Thyroid gland (tissue), 4 donors: ENCODE data around the gene NCDN.

ENCODE experiments used
- CTCF ChIP-seq, 6 experiments: fragments of 200-600 bp in 3 of 6; fragments of 450-650 bp in 3 of 6; sonication (generic) in 3 of 6; IDR thresholded peaks; one replicate each; pipeline ENCODE4 v1.5.1; 2016 to 2019; ENCODE audit warnings: antibody characterized with exemption in 6 of 6, mild to moderate bottlenecking in 2 of 6, inconsistent platforms in 1 of 6, moderate library complexity in 1 of 6
- POLR2A ChIP-seq, 2 donors: fragments of 450-650 bp; IDR thresholded peaks; one replicate each; pipeline ENCODE4 v1.6.1; 2017; ENCODE audit warnings: antibody characterized with exemption in 2 of 2, mild to moderate bottlenecking in 2 of 2, moderate library complexity in 1 of 2

GRCh38 chr1:35590476-35591040, 33.0 kb downstream of the NCDN start:
- TF ChIP-seq CTCF (IDR thresholded peaks at IDR 0.05) (no peak), POLR2A (IDR thresholded peaks at IDR 0.05) (no peak)
